Activated CD4-positive, CD25-positive, alpha-beta regulatory T cell treated with anti-CD3 and anti-CD28 coated beads, Interleukin-2, amount 50 U/mL, for 24 hours (primary cell): ENCODE results near the gene PTPDC1.

ENCODE experiments used
- ATAC-seq, 2 donors: fragments of 150-1000 bp; cut with Tn5 transposase; one replicate each; pipeline ENCODE4 v1.10.0; 2021; ENCODE audit warnings: mild to moderate bottlenecking in 1 of 2, moderate library complexity in 1 of 2

Gene PTPDC1, protein sequence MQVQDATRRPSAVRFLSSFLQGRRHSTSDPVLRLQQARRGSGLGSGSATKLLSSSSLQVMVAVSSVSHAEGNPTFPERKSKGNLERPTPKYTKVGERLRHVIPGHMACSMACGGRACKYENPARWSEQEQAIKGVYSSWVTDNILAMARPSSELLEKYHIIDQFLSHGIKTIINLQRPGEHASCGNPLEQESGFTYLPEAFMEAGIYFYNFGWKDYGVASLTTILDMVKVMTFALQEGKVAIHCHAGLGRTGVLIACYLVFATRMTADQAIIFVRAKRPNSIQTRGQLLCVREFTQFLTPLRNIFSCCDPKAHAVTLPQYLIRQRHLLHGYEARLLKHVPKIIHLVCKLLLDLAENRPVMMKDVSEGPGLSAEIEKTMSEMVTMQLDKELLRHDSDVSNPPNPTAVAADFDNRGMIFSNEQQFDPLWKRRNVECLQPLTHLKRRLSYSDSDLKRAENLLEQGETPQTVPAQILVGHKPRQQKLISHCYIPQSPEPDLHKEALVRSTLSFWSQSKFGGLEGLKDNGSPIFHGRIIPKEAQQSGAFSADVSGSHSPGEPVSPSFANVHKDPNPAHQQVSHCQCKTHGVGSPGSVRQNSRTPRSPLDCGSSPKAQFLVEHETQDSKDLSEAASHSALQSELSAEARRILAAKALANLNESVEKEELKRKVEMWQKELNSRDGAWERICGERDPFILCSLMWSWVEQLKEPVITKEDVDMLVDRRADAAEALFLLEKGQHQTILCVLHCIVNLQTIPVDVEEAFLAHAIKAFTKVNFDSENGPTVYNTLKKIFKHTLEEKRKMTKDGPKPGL

DNA sequence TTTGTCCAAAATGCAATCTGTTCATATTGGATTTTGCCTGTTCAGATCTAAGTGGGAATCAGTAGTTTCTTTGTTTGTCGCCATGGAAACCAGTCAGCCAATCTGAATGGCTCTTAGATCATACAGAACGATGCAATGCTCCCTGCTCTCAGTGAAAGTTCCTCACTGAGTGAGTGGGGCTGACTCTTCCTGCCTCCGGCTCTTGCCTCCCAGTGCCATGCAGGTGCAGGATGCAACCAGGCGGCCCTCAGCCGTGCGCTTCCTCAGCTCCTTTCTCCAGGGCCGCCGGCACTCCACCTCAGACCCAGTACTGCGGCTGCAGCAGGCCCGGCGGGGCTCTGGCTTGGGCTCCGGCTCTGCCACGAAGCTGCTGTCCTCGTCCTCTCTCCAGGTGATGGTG is at the start of gene PTPDC1:
Gene PTPDC1, plus strand, starts transcription at position 151 of the 400 bp plus-strand sequence. Its CDS starts 67 bp downstream, at position 218.
- ATAC-seq = no peak

DNA sequence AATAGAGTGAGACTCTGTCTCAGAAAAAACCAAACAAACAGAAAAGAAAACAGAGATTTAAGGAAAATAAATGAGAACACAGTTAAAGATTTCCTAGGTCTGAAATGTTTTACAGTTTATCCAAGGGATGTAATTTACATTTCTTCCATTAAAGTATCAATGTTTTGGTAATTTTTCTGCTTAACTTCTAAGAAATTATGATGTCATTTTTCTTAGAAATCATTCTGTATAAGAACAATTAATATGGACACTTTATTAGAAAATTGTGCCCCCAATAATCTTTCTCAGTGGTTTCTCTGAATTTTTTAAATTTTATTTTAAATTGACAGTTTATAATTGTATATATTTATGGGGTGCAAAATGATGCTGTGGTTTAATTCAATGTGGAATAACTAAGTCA is 49.8 kb upstream of the PTPDC1 start:
- ATAC-seq = no peak

DNA sequence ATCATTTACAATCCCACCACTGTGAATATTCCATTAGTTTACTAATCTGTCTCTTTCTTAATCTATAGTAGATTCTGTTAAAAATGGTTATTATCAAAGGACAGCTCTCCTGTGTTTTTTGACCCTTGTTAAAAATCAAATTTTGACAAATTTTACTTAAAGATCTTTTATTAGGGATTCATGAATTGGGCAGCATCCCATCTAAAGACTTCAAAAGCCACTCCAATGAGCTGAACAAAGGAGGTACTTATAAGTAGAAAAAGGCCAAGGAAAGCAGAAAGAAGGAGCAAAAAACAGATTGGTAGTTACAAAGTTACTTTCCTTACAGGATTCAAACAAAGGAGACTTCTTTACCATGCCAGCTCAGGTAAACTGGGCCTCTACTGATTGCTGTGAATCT is 44.5 kb upstream of the PTPDC1 start:
- no peak for ATAC-seq

DNA sequence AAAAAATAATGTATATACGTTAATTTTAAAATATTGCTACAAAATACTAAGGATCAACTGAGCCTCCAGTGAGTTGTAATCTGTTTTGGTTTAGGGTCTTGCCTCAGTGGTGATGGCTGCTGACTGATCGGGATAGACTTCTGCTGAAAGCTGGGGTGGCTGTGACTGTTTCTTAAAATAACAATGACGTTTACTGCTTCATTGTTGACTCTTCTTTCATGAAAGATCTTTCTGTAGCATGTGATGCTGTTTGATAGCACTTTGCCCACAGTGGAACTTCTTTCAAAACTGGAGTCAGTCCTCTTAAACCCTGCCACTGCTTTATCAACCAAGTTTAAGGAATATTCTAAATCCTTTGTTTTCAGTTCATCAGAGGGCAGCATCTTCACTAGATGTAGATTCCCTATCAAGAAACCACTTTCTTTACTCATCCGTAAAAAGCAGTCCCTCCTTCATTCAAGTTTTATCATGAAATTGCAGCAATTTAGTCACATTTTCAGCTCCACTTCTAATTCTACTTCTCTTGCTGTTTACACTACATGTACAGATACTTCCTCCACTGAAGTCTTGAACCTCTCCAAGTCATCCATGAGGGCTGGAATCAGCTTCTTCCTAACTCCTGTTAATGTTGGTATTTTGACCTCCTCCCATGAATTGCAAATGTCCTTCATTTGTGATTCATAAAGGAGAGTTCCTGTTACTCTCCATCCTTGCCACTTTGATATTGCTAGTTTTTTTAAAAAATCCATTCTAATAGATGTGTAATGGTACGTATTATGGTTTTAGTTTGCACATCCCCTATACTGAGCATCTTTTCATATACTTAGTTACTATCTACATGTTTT is 41.5 kb upstream of the PTPDC1 start:
- no peak for ATAC-seq

DNA sequence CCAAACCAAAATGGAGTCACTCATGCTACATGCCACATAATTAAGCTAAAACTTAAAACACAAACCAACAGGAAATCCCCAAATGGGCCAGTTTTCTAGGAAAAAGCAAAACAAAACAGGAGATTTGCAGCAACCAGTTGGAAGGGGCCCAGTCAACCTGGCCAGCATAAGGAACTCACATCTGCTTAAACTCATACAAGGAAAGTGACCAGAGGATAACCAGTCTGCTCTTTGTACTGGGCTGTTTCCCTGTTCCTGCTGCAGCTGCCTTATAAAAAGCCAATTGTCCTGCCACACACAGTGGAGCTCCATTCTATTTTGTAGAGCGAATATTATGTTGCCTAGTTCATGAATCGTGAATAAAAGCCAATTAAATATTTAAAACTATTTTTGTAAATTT is 29.5 kb upstream of the PTPDC1 start:
- no peak for ATAC-seq

DNA sequence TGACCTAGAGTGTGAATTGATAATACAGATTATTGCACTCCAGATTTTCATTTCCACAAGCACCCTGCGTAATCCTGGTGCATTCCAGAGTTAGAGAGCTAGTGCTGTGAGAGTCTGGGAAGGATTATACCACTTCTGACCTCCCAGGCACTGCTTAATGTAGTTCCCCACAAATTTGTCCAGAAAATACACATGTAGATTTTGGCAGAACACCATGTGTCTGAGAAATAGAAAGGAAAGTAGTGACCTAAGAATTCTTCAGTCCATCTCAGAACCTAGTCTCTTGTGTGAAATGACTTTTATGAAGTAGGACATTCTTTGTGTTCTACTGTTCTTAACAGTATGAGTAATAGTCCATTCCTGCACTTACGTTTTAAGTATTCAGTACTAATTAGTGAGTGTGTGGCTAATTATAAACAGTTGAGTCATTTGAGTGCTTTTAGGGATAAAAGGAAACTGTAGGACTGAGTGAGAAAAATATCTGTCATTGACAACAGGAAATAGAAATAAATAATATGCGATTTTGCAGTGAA is 27.8 kb upstream of the PTPDC1 start:
- ATAC-seq = peak in 1 of 2 donors; percentile 30

DNA sequence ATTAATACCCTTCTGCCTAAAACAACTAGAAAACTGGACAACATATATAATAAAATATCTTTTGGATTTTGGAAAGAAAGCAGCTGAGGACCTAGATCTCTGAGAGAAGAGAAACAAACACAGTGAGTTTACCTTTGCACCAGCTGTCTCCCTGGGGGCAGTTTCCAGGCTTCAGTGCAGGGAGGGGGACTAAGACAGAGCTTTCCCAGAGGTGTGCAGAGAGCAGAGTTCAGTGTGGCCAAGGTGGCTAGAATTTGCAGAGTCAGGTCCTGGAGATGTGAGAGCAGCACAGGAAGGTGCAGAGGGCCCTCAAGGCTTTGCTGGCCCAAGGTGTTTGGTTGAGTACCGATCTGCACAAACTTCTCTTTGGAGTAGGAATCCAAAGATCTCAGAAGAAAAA is 26.3 kb upstream of the PTPDC1 start:
- no peak for ATAC-seq

DNA sequence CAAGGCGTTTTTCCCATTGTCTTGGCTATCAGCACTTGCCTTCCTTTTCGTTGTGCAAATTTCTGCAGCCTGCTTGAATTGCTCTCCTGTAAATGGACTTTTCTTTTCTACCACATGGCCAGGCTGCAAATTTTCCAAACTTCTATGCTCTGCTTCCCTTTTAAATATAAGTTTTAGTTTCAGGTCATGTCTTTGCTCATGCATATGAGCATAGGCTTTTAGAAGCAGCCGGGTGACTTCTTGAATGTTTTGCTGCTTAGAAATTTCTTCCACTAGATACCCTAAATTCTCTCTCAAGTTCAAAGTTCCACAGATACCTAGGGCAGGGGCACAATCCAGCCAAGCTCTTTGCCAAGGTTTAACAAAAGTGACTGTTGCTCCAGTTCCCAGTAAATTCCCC is 22.4 kb upstream of the PTPDC1 start:
- no peak for ATAC-seq

DNA sequence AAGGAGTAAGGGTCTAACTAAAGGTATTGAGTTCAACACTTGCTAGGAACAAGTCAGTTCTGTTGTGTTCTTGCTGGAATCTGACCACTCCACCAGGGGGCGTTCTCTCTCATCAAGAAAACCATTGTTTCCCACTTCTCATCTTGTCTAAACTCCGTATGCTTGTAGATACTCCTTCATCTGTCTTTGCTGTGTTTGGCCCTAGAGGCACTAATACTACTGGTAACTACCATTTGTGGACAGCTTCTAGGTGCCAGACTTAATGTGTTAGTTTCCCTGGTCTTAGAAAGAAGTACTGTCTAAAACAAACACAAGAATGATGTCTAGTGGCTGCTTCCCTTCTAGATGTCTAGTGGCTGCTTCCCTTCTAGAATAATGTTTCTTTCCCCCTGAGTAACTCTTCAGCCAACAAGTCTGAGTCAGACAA is 18.7 kb upstream of the PTPDC1 start:
- peak in 1 of 2 donors; percentile 38 for ATAC-seq

DNA sequence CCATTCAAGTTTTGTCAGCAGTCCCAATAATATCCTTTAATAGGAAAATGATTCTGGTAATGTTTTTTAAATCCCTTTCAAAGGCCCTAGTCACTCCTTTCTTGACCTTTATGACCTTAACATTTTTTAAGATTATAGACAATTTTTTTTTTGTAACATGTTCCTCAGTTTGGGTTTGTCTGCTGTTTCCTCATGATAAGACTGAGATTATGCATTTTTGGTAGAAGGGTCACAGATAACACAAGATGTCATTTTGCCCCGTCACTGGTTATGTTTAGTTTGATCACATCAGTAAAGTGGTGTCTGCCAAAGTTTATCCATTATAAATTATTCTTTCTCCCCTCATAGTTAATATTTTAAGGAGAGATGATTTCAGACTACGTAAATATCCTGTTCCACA is 16.0 kb upstream of the PTPDC1 start:
- no peak for ATAC-seq

DNA sequence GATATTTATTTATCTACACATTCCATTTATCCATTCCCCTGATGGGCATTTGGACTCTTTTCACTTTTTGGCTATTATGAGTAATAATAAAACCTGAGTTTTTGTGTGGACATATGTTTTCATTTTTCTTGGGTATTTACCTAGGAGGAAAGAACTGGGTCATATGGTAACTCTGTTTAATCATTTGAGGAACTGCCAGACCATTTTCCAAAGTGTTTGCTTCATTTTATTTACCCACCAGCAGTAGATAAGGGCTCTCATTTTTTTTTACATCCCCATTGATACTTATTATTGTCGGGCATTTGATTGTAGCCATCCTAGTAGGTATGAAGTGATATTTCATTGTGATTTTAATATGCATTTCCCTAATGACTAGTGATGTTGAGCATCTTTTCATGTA is 7.7 kb upstream of the PTPDC1 start:
- no peak for ATAC-seq

DNA sequence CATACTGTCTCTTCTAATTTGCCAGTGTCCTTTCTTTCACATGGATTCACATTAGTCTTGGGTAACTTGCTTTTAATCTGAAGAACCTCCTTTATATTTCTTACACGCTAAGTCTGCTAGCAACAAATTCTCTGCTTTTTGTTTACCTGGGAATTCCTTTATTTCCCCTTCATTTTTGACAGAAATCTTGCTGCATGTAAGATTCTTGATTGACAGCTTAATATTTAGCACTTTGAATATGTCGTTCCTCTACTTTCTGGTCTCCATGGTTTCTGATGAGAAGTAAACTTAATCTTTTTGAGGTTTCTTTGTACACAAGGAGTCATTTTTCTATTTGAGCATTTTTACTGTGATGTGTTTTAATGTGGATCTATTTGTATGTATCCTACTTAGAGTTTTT is 6.2 kb upstream of the PTPDC1 start:
- ATAC-seq = no peak

DNA sequence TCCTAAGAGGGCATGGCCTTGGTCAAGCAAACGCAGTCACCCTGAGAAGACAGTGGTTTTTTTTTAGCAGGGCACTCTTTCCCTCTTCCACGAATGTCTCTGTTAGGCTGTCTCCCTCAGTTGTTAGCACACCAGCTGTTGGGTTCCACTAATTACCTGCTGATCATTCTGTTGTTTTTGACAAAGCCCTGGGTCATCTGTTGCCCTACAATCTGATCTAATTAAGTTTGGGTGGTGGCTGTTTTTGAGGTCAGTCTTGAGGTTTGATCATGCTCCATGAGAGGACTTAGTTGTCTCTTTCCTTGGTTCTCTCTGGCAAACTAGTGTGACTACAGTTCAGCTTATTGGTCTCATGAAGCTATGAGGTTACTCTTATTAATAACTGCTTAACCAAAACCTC is 5.0 kb upstream of the PTPDC1 start:
- no peak for ATAC-seq

DNA sequence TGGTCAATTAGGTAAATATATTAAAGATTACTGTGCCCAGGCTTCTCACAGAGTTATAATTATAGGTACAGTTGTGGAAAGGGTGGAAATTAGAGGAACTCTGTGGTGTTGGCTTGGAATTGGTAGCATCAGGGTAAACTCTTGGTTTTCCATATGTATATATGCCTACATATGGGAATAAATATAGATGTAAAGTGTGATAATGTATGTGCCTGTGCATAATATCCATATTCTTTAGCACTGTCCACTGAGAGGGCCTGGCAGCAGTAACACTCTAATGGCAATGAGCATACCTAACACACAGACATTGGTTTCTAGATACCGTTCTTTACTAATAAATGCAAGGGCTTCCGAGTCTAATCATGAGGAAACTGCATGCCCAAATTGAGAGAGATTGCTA is 4.0 kb upstream of the PTPDC1 start:
- ATAC-seq = no peak

DNA sequence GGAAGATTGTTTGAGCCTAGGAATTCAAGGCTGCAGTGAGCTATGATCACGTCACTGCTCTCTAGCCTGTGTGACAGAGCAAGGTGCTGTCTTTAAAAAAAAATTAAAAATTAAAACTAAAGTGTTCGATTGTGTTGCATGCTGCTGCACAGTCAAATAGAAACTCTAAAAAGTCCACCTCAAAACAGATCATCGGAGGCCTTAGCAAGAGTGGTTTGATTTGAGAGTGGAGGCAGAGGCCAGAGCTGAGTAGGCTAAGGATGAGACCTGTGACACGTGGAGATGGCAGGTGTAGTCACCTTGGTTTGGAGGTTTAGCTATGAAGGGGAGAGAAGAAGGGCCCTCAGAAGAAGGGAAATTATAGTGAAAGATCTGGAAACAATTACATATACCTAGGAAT is 2.8 kb upstream of the PTPDC1 start:
- peak; percentile 44 to 45 for ATAC-seq

DNA sequence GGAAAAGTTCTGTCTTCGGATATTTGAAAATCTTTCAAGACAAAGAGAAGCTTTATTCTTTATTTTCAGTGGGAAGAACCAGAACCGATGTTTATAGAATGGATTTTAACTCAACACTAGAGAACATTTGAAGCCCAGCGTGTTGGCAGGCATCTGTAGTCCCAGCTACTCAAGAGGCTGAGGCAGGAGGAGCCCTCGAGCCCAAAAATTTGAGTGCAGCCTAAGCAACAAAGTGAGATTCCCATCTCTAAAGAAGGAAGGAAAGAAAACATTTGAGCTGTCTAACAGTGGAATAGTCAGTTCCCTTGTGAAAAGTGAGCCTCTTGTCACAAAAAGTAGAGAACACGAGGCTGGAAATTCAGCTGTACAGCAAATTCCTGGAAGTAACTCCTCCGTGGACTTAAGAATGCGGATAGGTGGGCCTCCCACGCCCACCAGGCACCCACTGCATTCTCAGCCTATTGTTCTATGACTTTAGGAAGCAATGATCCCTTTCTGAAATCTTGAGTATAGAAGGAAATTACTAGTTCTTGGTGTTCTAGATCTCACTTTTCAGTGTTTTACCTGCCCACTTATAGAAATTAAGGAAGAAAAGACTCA is 2.3 kb upstream of the PTPDC1 start:
- no peak for ATAC-seq

DNA sequence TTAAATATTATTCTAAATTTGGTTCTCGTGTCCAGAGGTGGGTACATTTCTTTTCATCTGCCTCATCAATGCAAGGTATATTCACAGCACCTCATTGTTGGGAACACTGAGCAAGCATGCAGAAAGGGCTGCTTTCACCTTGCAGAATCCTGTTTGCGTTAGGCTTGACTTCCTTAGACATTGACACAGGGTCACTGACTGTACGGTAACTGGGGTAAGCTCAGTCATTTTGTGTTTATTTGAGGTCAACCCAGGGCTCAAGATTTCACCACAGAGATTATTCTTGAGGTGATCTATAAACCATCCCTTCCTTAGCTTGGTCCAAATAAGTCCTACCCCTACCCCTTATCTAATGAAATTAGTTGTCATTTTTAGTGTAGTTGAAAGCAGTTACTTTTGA is 1.7 kb upstream of the PTPDC1 start:
- ATAC-seq = no peak

DNA sequence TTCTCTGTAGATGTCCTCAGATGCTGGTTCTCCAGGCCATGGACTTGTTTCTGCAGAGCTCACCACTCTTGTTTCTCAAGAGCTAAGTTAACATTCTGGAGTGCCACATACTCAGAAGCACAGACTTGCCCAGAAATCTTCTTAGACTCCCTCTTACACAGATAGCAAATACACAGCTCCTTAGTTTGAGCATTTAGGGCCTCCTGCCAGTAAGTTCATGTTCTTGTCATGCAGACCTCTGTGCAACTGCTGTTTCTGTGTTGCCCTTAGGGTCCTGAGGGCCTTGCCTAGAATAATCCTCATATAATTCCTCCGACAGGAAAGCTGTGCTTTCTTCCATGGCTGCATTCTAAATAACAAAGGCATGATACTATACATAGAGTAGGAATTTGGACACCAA is 1.3 kb upstream of the PTPDC1 start:
- ATAC-seq = no peak

DNA sequence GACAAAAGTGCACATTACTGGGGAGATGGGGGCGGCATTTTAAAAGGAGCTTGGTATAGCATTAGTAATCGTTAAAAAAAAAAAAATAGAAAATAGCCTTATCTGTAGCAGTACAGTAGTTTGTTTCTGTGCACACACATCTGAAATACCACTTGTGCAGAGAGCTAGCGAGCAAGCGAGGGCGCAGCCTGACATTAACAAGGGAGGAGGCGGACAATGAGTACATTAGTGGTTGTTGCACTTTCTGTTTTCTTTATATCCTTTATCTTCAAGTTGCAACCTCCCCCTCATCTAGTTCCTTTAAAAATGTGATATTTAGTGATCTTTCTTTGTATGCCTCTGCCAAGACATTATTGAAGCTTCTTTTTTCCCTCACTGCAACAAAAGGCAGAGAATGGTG is 880 bp upstream of the PTPDC1 start:
- no peak for ATAC-seq

DNA sequence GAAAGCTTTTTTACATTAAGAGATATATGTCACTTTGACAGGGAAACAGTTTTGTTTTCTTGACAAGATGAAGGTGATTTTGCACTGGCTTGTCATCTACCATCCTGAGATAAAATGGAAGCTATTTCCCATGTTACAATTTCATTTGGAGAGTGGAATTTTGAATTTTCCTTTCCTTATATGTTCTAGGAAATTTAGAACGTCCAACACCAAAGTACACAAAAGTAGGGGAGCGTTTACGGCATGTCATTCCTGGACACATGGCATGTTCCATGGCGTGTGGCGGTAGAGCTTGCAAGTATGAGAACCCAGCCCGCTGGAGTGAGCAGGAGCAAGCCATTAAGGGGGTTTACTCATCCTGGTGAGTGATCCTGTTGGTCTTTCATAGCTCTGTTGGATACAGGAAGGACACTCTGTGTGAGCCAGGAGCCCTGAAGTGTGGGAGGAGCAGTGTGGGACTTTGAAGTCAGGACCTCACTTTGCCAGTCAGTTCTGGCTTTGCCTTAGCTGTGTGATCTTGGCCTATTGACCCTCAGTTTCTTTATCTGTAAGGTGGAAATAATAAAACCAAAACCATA is 887 bp downstream of the PTPDC1 start:
- no peak for ATAC-seq

DNA sequence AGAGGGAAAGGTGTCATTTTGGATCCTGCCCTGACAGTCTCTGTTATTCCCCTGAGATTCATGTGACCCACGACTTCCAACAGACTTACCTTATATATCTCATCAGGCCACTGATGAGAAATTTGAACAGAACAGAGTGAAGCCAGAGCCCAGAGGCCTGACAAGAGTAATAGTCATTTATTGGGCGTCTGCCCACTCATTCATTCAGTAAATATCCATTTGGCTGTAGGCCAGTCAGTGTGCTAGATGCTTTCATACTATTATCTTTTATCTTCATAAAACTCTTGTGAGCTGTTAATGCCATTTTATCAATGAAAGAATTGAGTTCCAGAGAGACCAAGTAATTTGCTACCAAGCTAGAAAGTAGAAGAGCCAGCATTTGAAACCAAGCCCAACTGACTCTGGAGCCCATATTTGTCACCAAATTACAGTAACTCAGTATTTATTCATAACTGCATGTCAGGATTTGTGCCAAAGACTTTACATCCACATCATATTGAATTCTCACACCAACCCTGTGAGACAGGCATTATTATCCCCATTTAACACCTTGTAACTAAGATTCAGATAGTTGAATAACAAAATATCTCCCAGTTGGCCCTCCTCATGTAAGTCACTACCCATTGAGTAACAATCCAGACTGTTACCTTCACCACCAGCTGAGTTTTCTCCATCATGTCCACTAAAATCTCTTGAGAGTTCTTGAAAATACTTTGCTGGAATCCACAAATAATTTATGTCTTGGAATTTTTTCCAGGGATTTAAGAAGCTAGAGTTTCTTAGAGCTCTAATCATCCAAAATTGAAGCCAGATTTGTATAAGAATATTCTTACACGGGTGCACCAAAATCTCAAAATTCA is 2.5 kb downstream of the PTPDC1 start:
- ATAC-seq = no peak
